Esophagus muscularis mucosa (tissue), 4 donors: ENCODE data around the gene IGFBP7. TPM values are rescaled to one million over a fixed set of nuclear protein-coding genes. Genes with fewer than 3 reads are reported as not detected.

ENCODE experiments used
- DNase-seq: peaks from one replicate; pipeline ENCODE4 v3.0.0-alpha.2; 2017; ENCODE audit errors: extremely low spot score
- H3K27ac ChIP-seq, 4 donors: fragments of 200-600 bp; sonication (generic); replicated peaks in 1 of 4; 1 replicate in 3 of 4; 2 replicates in 1 of 4; pipeline ENCODE4 v1.5.1; 2016 to 2019; ENCODE audit warnings: mild to moderate bottlenecking in 1 of 4
- H3K27me3 ChIP-seq, 4 donors: fragments of 200-600 bp; sonication (generic); one replicate each; pipeline versions ENCODE4 v1.5.1 to v1.6.0; 2016 to 2019
- H3K36me3 ChIP-seq, 4 donors: fragments of 200-600 bp; sonication (generic); one replicate each; pipeline ENCODE4 v1.5.1; 2016 to 2019
- H3K4me1 ChIP-seq, 4 donors: fragments of 200-600 bp; sonication (generic); one replicate each; pipeline ENCODE4 v1.5.1; 2016 to 2019
- H3K4me3 ChIP-seq, 4 donors: fragments of 200-600 bp; sonication (generic); 1 replicate in 2 of 4; 2 replicates in 2 of 4; pipeline ENCODE4 v1.5.1; 2016 to 2019; ENCODE audit warnings: mild to moderate bottlenecking in 4 of 4, moderate library complexity in 1 of 4
- H3K9me3 ChIP-seq, 4 donors: fragments of 200-600 bp; sonication (generic); 1 replicate in 3 of 4; 2 replicates in 1 of 4; pipeline ENCODE4 v1.5.1; 2016 to 2019
- EP300 ChIP-seq: sonication (generic); formaldehyde crosslinking; IDR thresholded peaks from one replicate; pipeline ENCODE4 v1.6.1; 2017; ENCODE audit warnings: antibody characterized with exemption
- POLR2A ChIP-seq: fragments of 450-650 bp; IDR thresholded peaks from one replicate; pipeline ENCODE4 v1.6.1; 2017; ENCODE audit warnings: antibody characterized with exemption, moderate library complexity, mild to moderate bottlenecking, low read depth
- POLR2AphosphoS5 ChIP-seq, 2 donors: sonication (generic); formaldehyde crosslinking; IDR thresholded peaks; one replicate each; pipeline ENCODE4 v1.6.1; 2017; ENCODE audit warnings: antibody characterized with exemption in 2 of 2
- WGBS: methylation state at CpG from one replicate; pipeline ENCODE4 v1.1.5; 2018; 5-methylcytosine and 5-hydroxymethylcytosine counted together
- intact Hi-C: fragments of 100-400 bp; cut with DNase I; formaldehyde crosslinking; loops from one replicate; pipeline ENCODE4 v1.15.1; 2023
- total RNA-seq, 4 donors: library from RNA; depleted of rRNA; stranded (reverse); fragments of >200 nt; gene quantifications; one replicate each; pipeline versions ENCODE4 v1.1.0 to v1.2.1, GENCODE V29; 2016
- TF ChIP-seq, protein P1 (sequence below), 3 experiments: fragments of 200-600 bp in 2 of 3; fragments of 450-650 bp in 1 of 3; sonication (generic) in 2 of 3; IDR thresholded peaks; one replicate each; pipeline ENCODE4 v1.5.1; 2017 to 2019; ENCODE audit warnings: antibody characterized with exemption in 3 of 3, mild to moderate bottlenecking in 2 of 3, moderate library complexity in 1 of 3

Gene IGFBP7
- total RNA-seq, 4 donors from 2014 or later, result 712 to 1,070 (median 762) TPM

DNA sequence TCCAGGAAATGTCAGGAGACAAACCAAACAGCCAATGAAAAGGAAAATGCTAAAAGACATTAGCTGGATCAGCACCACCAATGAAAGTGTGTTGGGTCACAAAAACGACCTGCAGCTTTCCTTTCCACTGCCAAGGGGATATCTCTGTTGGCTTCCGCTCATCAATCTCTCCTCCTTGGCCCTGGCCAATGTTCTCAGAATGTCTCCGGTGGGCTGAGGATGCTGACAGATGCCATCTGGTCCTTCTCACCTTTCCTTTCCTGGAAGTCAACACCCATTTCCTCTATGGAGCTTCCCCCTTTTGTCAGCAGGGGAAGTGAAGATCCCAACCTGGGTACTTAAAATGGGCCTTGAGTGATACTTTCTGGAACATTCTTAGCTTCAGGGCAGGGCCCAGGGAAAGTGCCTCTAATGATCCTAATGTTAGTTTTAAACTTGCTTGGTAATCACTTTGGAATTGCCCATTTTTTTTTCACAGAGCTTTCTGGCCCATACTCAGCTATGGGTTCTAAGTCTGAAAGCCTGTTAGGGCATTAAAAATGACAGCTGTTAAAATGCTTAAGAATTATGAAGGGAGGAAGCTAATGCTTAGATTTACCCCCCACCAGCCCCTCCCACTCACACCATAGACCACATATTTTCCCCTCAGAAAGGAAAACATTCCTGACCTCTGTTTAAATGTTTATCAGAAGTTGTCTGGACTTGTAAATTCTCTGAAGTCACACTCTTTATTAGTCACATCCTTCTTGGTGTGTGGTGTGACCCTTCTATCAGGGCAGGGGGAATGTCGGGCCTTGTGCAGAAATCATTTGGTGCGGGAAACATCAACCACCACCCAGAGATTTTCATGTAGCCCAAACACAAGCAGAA is 29.2 kb downstream of the IGFBP7 start:
- Histone ChIP-seq H3K27ac (peak overlapping the region; percentile 70 to 82 (median 77)), H3K4me3 (no peak overlapping the region), H3K9me3 (no peaks in the 10 kb centered on the region), H3K36me3 (no peaks in the 10 kb centered on the region), H3K27me3 (no peaks in the 10 kb centered on the region), H3K4me1 (peaks cover 63 to 68% (median 65%) of the 10 kb centered on the region in 4 donors)
- 42% methylated on average over 5 of the region's 5 CpGs for WGBS
- TF ChIP-seq POLR2A (no peak), POLR2AphosphoS5 (IDR thresholded peaks at IDR 0.05) (peak in 1 of 2 donors; percentile 19), EP300 (peak; percentile 47)
- TF ChIP-seq, protein P1, sequence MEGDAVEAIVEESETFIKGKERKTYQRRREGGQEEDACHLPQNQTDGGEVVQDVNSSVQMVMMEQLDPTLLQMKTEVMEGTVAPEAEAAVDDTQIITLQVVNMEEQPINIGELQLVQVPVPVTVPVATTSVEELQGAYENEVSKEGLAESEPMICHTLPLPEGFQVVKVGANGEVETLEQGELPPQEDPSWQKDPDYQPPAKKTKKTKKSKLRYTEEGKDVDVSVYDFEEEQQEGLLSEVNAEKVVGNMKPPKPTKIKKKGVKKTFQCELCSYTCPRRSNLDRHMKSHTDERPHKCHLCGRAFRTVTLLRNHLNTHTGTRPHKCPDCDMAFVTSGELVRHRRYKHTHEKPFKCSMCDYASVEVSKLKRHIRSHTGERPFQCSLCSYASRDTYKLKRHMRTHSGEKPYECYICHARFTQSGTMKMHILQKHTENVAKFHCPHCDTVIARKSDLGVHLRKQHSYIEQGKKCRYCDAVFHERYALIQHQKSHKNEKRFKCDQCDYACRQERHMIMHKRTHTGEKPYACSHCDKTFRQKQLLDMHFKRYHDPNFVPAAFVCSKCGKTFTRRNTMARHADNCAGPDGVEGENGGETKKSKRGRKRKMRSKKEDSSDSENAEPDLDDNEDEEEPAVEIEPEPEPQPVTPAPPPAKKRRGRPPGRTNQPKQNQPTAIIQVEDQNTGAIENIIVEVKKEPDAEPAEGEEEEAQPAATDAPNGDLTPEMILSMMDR (IDR thresholded peaks at IDR 0.05), result no peak
- intact Hi-C loops, result no loop called here
- no peak for DNase-seq

DNA sequence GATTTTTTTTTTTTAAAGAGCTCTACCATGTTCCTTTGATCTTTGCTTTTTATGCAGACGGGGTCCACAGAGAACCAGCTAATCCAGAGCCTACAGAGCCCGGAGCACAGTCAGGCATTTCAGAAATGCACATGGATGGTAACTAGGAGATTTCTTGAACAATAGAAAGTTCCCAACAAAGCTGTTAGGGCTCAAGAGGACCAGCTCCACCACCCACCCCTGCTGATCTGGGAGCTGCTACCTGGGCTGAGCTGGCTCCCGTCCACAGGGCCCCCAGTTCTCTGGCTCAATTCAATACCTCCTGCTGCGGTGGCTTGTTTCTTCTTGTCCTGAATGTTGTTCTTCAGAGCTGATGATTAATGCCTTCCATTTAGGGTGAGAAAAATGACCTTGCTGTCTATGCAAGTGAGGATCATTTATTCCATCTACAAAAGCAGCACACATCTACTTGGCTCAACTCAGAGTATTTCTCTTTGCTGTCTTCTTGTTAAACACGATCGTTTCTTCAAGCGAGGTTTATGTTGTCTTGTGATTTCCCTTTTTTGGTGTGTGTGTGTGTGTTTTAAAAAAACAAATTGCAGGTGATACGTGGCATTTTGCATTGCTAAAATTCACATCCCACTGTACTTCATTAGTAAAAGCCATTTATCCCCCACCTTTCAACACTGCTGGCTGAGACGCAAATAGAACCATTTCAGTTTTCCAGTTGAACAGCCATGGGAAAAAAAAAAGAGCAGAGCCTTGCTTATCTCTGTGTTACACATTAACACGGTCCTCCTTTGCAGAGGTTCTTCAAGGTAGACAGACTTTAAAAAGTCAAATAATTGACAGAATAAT is 31.3 kb downstream of the IGFBP7 start:
- no peak for DNase-seq
- no peaks in the 10 kb centered on the region for H3K27me3 ChIP-seq
- H3K9me3 ChIP-seq, result no peaks in the 10 kb centered on the region
- H3K27ac ChIP-seq, result peak overlapping the region; percentile 64 to 82 (median 77)
- no peaks in the 10 kb centered on the region for H3K36me3 ChIP-seq
- H3K4me3 ChIP-seq, result peak overlapping the region in 1 of 4 donors; percentile 8
- H3K4me1 ChIP-seq, result peaks cover 78 to 89% (median 83%) of the 10 kb centered on the region in 4 donors
- WGBS, result 28% methylated on average over 10 of the region's 10 CpGs
- intact Hi-C loops, result no loop called here
- TF ChIP-seq, protein P1 (IDR thresholded peaks at IDR 0.05), result no peak
- TF ChIP-seq POLR2A, result no peak

DNA sequence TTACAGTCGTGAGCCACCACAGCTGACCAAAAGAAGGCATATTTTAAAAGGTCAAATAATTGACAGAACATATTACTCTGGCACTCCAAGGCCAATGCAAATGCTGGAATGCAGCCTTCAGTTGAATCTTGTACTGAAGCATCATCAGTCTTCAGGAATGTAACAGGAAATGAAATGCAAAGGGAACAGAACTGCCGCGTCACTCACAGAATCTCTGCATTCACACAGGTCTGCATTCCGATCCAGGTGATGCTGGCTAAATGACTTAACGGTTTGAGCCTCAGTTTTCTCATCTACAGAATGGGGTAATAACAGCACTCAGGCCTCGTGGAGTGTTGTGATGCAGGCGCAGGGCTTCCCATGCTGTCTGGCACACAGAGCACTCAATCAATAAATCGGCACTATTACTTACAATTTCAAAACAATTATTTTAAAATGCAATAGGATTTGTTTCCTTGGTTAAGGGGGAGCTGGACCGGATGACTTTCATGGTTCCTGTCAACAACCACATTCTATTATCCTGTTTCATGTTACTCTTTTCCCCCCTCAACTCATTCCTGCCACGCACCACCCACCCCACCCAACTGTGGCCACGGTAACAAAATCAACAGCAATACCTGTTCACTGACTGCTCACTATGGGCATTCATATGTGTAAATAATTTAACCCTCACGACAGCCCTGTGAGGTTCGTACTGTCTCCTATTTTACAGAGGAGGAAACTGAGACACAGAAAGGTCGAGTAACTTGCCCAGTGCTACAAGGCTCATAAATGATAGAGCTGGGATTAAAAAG is 32.4 kb downstream of the IGFBP7 start:
- 75% methylated on average over 12 of the region's 14 CpGs for WGBS
- no peaks in the 10 kb centered on the region for H3K27me3 ChIP-seq
- no peaks in the 10 kb centered on the region for H3K9me3 ChIP-seq
- peaks cover 76 to 87% (median 77%) of the 10 kb centered on the region in 4 donors for H3K4me1 ChIP-seq
- TF ChIP-seq, protein P1 (IDR thresholded peaks at IDR 0.05), result no peak
- no peak for TF ChIP-seq EP300
- DNase-seq, result no peak
- H3K36me3 ChIP-seq, result no peaks in the 10 kb centered on the region
- no peak overlapping the region for H3K4me3 ChIP-seq
- intact Hi-C loops, result no loop called here
- peak overlapping the region; percentile 64 to 82 (median 77) for H3K27ac ChIP-seq

DNA sequence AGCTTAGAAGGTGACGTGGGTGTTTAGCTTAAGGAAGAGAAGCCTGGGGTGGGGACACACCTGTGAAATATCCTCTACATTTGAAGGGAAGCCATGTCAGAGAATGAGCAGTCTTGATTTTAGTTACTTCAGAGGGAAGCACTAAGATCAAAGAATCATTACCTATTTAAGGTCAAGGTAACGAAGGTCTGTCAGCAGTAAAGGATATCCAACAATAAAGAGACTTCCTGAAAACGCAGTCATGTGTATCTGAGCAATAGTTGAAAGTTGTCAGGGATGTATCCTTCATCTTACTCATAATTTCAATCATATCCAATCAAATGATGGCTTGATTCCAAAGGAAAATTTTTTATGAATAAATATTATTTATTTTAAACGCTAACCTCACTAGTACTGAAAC is 33.5 kb downstream of the IGFBP7 start:
- Histone ChIP-seq H3K4me1 (peaks cover 72 to 77% (median 75%) of the 10 kb centered on the region in 4 donors), H3K27ac (peak overlapping the region in 3 of 4 donors; percentile 2 to 47 (median 33))
- WGBS, result 54% methylated on average over 4 of the region's 4 CpGs

More for the DNA sequence above, 33.5 kb downstream of the IGFBP7 start:
- intact Hi-C loops, result no loop called here
- no peaks in the 10 kb centered on the region for H3K36me3 ChIP-seq
- DNase-seq, result no peak
- no peaks in the 10 kb centered on the region for H3K9me3 ChIP-seq
- no peak overlapping the region for H3K4me3 ChIP-seq
- no peaks in the 10 kb centered on the region for H3K27me3 ChIP-seq
- TF ChIP-seq POLR2A (no peak), POLR2AphosphoS5 (IDR thresholded peaks at IDR 0.05) (no peak), EP300 (no peak)
